Activated CD8-positive, alpha-beta memory T cell treated with anti-CD3 and anti-CD28 coated beads for 48 hours (primary cell): Measurements from ENCODE around the gene IGFBP7.
"Not testable (repeated sequence)": the region's sequence is repeated elsewhere in the genome, so short reads cannot be mapped to it uniquely, and the experiment has no call there.

Experiments
- DNase-seq, 3 experiments: peaks; one replicate each; pipeline ENCODE4 v3.0.0-alpha.2; 2020; ENCODE audit warnings: low read depth in 2 of 3, low spot score in 2 of 3

Gene IGFBP7

GRCh38 chr4:57075367-57075766 is 34.8 kb downstream of the IGFBP7 start:
- DNase-seq: no peak

GRCh38 chr4:57074744-57075143 is 35.4 kb downstream of the IGFBP7 start:
- DNase-seq: no peak

DNA sequence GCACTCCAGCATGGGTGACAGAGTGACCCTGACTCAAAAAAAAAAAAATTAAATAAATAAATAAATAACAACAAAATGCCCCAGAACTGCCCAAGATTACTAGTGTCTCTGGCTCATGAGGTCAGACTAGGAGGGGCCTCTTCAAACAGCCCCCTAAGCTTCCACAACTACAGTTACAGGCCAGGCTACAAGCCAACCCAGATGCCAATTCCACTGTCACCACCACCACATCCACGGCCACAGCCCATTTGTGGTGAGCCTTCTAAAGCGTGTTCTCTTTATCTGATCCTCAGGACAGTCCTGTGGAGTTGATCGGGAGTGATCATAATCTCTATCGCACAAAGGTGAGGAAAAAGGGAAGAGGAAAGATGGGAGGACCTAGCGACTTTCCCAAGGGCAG is 36.6 kb downstream of the IGFBP7 start:
- DNase-seq: no peak

- DNase-seq: no peak
Observed at GRCh38 chr4:57071326-57071725, 38.9 kb downstream of the IGFBP7 start.

- DNase-seq: no peak
Observed at GRCh38 chr4:57070461-57070860, 39.7 kb downstream of the IGFBP7 start.

DNA sequence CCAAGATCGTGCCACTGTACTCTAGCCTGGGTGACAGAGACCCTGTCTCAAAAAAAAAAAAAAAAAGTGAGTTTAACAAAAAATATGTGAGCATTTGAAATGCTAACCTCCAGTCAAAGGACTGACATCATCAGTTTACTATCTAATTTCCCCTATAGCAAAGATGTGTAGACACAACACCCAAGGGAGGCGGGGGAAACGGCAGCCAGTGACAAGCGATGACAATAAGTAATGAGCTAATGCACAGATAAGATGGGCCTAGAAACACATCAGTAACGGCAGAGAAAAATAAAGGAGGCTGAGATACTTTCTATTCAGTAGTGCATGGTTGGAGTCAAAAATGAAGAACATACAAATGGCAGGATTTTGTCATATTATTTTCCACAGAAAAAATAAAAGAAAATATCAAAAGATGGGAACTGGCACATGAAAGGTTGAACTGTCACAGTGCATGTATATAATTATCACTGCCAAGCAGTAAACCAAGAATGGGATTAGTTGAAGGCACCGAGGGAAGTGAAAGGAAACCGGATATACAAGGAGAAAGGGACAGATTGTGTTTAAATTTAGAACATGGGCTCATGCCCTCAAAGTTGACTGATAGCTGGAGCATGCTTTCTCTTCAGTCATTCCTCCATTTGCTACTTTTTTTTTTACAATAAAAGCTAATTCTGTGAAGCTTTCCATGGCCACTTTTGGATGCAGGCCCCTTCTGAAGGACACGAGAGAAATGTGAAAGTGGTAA is 41.8 kb downstream of the IGFBP7 start:
- no peak for DNase-seq

DNA sequence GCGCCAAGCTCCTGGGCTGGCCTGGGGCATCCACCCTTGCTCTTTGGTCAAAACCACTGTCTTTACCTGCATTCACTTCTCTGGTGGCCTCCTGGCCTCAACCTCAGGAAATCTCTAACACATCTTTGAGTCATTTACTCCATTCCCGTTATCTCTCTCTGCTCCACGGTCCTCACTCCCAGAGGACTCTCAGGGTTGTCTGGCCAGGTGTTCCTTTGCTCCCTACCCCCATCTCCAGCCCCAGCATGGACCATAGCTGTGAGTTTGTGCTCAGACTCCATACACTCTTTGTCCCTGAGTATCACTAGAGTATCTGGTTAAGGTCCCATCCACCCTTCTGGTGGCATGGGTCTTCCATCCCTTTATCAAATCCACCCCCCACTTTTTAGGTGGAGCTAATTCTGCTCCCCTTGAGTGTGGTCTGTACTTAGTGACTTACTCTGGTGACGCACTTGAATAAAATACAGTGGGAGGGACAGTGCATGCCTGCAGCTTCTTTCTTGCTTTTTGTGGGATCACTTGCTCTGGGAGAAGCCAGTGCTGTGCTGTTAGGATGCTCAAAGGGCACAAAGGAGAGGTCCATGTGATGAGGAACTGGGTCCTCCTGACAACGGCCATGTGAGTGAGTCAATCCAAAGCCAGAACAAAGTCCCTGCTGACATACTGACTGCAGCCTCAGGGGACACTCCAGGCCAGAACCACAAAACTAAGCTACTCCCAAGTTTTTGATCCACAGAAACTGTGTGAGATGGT is 44.3 kb downstream of the IGFBP7 start:
- no peak for DNase-seq

GRCh38 chr4:57064811-57065711 is 45.1 kb downstream of the IGFBP7 start:
- DNase-seq: no peak

DNA sequence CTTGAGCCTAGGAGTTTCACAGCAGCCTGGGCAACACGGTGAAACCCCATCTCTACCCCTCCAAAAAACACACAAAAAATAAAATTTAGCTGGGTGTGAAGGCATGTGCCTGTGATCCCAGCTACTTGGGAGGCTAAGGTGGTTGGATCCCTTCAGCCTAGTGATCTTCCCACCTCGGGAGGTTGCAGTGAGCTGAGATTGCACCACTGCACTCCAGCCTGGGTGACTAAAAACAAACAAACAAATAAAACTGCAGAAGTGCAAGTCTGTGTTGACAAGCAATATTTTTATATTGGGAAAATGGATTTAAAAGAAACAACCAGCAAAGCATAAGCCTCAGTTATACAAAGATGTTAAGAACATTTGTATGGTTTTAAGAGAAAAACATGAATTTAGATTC is 46.1 kb downstream of the IGFBP7 start:
- no peak for DNase-seq

- DNase-seq: no peak
Observed at GRCh38 chr4:57063518-57063917, 46.7 kb downstream of the IGFBP7 start.

DNA sequence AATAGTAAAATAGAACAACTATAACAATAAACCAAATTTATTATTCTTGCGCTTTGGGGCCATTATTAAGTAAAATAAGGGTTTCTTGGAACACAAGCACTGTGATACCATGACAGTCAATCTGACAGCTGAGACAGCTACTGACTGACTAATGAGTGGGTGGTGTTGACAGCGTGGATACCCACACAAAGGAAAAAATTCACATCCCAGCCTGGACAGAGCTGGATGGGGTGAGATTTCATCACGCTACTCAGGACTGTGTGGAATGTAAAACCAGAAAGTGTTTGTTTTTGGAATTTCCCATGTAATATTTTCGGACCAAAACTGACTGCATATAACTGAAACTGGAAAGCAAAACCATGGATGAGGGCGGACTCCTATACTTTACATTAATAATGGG is 48.8 kb downstream of the IGFBP7 start:
- DNase-seq: no peak

DNA sequence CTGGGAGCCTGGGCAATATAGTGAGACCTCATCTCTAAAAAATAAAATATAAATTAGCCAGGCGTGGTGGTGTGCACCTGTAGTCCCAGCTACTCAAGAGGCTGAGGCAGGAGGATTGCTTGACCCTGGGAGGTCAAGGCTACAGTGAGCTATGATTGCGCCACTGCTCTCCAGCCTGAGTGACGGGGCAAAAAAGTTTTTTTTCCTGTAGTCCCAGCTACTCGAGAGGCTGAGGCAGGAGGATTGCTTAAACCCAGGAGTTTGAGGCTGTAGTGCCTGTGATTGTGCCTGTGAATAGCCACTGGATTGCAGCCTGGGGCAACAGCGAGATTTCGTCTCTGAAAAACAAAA is 49.5 kb downstream of the IGFBP7 start:
- not testable (repeated sequence) for DNase-seq

DNA sequence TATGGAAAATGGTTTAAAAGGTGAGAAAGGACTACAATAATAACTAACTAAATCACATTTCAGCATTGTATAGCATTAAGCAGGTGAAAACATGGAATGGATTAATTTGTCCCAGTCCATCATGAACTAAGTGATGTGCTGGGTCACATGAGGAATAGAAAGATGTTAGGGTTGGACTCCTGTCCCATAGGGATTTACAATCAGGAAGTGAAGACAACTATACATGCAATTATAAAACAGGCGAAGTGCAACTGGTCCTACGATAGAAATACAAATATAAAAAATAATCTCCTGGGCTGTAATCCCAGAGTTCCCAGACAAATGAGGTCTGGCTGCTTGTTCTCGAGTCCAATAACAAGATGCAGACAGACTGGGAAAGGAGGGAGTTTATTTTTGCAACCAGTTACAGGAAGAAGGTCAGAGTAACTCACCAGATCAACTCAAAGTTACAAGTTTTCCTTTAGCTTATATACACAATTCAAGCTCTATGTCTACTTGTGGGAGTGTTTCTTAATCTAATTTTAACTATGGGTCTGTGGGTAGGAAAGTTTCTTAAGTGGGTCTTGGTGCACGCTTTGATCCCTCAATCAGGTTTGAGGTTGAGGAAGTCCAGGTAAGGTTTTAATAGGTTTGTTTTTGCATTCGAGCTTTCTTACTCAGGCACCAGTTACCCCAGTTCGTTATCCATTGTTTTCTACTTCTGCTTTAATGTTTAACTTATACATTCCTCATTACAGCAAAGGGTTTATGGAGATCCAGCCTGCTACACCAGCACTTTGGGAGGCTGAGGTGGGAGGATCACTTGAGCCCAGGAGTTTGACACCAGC is 50.1 kb downstream of the IGFBP7 start:
- DNase-seq: no peak

DNA sequence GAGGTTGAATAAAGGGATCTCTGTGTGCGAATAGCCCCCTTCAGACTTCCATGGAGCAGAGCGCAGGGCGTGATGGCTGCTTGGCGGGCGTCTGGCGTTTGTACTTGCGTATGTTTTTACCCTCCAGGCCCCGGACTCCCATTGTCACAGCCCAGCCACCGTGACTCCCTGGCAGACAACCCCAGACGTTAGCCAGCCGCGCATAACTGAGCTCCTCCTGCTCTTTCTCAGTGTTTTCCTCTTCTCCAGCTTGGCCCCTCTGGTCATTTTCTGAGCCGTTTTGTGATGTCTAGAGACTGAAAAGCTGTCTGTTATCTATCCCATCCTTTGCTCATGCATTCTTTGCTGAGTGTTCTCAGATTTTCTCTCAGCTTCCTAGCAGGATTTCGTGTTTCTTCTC is 54.3 kb downstream of the IGFBP7 start:
- DNase-seq: no peak

DNA sequence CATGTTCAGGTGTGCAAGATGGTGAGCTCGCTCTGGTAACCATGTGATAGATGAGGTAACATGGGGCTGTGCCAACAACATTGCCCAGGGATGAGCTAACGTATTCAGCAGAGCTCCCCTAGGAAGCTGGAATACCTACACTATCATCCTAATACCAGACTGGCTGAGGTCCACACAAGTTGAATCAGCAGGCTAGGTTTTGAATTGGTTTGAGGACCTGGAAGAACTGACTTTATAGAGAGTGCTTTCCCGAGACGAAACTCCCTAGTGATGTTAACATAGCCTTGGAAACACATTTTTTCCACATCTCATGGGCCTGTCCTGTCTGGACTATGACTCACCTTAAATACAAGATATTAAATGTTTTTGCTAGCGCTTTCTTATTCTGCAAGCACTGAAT is 56.7 kb downstream of the IGFBP7 start:
- no peak for DNase-seq

DNA sequence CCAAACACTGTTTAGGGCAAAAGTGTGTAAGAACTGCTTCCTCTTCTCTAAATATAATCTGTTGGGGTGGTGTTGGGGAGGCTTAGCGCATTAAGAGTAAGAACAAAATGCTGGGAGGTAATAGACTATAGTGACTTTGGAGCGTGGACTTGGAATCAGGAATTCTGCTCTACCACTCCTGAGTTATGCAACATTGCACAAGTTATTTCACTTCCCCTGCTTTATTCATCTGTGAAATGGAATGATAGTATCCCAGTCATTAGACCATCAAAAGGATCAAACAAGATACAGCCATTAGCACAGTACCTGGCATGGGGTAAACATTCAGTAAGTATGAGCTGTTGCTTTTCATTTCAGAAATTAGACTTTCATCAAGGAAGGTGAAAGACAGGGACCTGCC is 58.7 kb downstream of the IGFBP7 start:
- no peak for DNase-seq

DNA sequence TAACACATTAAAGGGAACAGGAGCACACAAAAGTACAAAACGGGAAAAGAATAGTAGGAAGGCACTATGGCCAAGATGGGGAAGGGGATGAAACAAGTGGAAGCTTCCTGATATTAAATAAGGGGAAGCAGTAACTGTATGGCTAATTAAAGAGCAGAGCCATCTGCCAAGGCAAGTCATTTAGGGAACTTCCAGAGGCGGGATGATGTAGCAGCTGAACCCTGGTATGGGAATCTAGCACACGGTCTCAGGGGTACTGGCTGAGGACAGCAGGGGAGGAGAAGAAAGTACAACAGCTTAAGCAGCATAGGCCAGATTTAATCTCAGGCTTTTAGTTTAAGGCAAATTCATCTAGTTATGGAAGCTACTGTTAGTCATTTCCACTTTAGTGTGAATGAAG is 59.1 kb downstream of the IGFBP7 start:
- DNase-seq: no peak

DNA sequence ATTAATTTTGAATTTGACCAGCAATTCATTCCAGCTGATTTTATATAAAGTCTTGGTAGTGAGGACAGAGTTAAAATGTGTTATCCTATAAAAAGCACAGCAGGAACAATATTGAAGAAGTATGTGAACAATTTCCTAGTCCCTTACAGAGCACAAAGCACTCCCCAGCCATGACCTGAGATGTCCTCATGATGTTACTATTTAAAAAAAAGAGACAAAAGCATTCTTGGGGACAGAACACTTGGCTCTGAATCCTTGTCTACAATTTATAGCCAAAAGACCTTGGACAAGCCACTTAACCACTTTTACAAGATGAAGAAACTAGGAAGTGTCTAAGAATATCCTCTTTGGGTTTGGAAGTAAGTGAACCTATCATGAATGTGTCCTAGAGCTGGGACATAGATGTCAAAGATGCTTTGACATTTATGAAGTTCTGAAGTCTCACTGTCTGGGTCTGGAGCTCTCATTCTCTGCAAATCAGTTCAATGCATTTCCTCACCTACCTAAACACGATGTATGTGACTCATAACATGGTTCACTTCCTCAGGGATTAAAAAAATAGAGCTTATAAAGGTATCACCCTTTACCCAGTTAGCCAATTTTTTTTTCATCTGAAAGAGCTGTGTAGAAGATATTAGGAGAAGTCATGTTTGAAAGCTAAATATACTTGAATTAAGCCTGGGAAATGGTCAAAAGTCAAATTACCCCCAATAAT is 61.4 kb downstream of the IGFBP7 start:
- DNase-seq: no peak

GRCh38 chr4:57047046-57047445 is 63.1 kb downstream of the IGFBP7 start:
- DNase-seq: not testable (repeated sequence)

GRCh38 chr4:57044996-57045395 is 65.2 kb downstream of the IGFBP7 start:
- no peak for DNase-seq
